ENCODE results near the gene HCFC1R1.
"Not testable (repeated sequence)": the region's sequence is repeated elsewhere in the genome, so short reads cannot be mapped to it uniquely, and the experiment has no call there.

Gene HCFC1R1

DNA sequence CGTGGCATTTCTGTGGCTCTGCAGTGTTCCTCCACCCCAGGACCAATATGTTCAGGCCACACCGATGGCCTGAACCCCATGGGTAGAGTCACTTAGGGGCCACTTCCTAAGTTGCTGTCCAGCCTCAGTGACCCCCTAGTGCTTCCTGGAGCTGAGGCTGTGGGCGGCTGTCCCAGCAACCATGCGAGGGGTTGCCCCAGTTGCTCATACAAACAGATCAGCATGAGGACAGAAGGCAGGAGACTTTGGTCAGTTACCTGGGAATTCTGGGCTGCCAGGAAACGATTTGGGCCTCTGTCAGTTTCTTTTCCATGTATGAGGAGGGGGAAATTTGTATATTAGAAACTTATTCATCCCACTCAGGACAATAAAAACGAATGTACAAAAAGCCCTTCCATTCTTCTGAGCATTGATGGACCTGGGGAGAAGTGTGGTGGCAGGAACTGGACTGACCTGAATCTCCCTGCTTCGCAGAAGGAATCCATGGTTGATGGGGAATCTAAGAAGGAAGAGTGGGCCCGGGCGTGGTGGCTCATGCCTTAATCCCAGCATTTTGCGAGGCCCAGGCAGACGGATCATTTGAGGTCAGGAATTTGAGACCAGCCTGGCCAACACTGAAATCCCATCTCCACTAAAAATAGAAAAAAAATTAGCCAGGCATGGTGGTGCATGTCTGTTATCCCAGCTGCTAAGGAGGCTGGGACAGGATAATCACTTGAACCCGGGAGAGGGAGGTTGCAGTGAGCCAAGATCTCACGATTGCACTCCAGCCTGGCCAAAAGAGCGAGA lies 36.8 kb upstream of the HCFC1R1 start:
- H3K9me3 Mint-ChIP-seq, result no peaks in the 10 kb centered on the region
- no peaks in the 10 kb centered on the region for H3K27me3 Mint-ChIP-seq
- H3K36me3 Mint-ChIP-seq, result peaks cover 0 to 6% of the 10 kb centered on the region in 2 donors
- H3K4me3 Mint-ChIP-seq, result peak overlapping the region; percentile 87 to 97
- no peak overlapping the region for H3K27ac Mint-ChIP-seq
- peaks cover 11 to 16% of the 10 kb centered on the region in 2 donors for H3K4me1 Mint-ChIP-seq
- DNase-seq (no peak), ATAC-seq (replicated peaks) (no peak)

DNA sequence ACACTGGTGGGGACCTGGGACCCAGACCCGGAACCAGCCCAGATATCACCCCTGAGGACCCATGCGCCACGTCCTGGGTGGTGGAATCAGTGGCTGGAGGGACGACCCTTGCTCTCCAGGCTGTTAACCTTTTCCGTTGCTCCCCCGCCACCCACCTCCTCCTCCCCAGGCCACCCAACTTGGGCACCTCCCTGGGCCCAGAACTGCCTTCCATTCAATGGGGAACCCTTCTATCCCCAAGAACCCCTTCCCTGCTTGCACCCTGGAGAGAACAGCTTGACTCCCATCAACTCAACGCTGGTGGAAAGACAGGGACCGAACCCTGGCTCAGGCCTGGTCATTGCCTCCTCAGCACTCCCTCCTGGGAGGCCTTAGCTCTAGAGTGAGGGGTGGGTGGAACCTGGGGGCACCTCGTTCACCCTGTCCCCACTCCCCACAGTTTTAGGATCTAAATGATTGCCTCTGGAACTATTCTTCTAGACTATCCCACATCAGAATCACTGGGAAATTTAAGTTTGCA lies 36.0 kb upstream of the HCFC1R1 start:
- peak overlapping the region; percentile 87 to 97 for H3K4me3 Mint-ChIP-seq
- DNase-seq (no peak), ATAC-seq (replicated peaks) (no peak)
- H3K4me1 Mint-ChIP-seq, result peaks cover 15 to 23% of the 10 kb centered on the region in 2 donors
- H3K36me3 Mint-ChIP-seq, result peaks cover 2 to 13% of the 10 kb centered on the region in 2 donors
- peak overlapping the region; percentile 90 for H3K27ac Mint-ChIP-seq
- no peaks in the 10 kb centered on the region for H3K9me3 Mint-ChIP-seq
- H3K27me3 Mint-ChIP-seq, result no peaks in the 10 kb centered on the region

DNA sequence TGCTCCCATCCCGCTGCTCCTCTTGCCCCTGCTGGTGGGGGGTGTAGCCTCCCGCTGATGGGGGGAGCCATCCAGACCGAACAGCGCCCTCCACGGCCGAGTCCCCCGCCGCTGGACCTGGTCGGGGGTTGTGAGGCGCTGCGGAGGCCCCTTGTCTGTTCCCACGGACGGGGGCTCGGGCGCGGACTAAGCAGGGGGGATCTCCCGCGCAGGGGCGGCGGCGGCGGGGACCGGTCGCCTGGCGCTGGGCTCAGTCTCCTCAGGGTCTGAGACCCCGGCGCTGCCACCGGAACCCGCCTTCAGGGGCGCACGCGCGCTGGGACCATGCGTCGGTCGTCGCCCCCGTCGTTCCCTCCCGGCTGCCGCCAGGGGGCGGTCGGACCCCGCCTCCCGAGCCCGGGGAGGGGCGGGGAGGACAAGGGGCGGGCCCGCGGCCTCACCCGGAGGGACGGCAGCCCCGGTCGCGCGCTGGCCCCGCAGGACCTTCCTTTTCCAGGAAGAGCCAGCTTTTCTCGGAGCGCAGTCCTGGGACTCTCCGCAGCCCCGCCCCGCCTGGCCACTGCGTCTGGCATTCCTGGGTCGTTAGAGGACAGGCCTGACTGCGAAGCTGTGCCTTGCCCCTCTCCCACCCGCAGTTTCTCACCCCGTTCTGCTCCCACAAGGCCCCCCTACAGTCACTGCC lies 35.4 kb upstream of the HCFC1R1 start:
- Mint-ChIP-seq H3K4me1 (peaks cover 19 to 27% of the 10 kb centered on the region in 2 donors), H3K27me3 (no peaks in the 10 kb centered on the region), H3K9me3 (no peaks in the 10 kb centered on the region), H3K27ac (peak overlapping the region; percentile 90), H3K36me3 (peaks cover 5 to 16% of the 10 kb centered on the region in 2 donors), H3K4me3 (peak overlapping the region; percentile 87 to 97)
- DNase-seq (peak; percentile 83), ATAC-seq (replicated peaks) (peak; percentile 90)

DNA sequence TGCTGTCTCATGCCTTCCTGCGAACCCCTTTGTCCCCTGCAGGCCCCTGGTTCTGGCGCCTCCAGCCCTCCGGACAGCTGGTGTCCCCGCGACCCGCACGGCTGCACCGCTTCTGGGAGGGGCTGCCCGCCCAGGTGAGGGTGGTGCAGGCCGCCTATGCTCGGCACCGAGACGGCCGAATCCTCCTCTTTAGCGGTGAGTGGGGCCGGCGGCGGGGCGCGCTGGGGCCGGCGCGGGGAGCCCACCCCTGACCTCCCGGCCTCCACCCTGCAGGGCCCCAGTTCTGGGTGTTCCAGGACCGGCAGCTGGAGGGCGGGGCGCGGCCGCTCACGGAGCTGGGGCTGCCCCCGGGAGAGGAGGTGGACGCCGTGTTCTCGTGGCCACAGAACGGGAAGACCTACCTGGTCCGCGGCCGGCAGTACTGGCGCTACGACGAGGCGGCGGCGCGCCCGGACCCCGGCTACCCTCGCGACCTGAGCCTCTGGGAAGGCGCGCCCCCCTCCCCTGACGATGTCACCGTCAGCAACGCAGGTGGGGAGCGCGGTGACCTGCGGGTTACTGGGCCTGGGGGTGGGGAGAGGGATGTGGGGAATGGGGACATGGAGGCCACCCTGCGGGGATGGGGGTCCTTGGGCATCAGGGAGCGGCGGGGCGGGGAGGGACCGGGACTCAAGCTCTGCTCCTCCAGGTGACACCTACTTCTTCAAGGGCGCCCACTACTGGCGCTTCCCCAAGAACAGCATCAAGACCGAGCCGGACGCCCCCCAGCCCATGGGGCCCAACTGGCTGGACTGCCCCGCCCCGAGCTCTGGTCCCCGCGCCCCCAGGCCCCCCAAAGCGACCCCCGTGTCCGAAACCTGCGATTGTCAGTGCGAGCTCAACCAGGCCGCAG lies 34.6 kb upstream of the HCFC1R1 start:
- H3K27me3 Mint-ChIP-seq, result no peaks in the 10 kb centered on the region
- ATAC-seq (replicated peaks) (peak; percentile 65 to 70), DNase-seq (peak; percentile 20)
- peaks cover 25 to 35% of the 10 kb centered on the region in 2 donors for H3K4me1 Mint-ChIP-seq
- H3K36me3 Mint-ChIP-seq, result peaks cover 11 to 23% of the 10 kb centered on the region in 2 donors
- H3K27ac Mint-ChIP-seq, result peak overlapping the region; percentile 67
- peak overlapping the region; percentile 87 to 97 for H3K4me3 Mint-ChIP-seq
- H3K9me3 Mint-ChIP-seq, result no peaks in the 10 kb centered on the region

DNA sequence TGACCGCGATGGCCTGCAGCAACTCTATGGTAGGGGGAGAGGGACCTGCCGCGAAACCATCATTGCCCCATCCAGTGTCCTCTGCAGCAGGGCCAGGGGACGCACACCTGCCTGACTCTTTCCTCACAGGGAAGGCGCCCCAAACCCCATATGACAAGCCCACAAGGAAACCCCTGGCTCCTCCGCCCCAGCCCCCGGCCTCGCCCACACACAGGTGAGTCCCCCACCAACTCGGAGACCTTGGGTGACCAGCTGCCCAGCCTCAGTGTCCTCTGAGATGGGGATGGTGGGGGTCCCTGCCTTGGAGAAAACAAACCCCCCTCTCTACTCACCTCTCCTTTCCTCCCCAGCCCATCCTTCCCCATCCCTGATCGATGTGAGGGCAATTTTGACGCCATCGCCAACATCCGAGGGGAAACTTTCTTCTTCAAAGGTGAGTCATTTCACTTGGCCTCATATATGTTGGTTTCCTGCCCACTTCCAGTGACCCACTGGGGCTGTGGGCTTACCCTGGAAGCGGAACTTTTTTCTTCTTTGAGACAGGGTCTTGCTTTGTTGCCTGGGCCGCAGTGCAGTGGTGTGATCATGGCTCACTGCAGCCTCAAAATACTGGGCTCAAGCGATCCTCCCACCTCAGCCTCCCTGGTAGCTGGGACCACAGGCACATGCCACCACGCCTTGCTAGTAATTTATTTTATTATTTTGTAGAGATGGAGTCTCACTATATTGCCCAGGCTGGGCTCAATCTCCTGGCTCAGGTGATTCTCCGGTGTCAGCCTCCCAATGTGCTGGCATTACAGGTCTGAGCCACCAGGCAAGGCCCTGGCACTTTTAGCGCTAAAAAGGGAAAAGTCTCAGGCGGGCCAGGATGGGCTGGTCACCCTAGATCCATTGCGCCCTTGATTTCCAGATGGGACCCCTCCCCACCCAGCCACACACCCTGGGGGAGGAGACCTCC lies 33.7 kb upstream of the HCFC1R1 start:
- peaks cover 25 to 36% of the 10 kb centered on the region in 2 donors for H3K4me1 Mint-ChIP-seq
- H3K27me3 Mint-ChIP-seq, result no peaks in the 10 kb centered on the region
- H3K36me3 Mint-ChIP-seq, result peaks cover 11 to 23% of the 10 kb centered on the region in 2 donors
- no peak for DNase-seq
- no peak for ATAC-seq (replicated peaks)
- no peaks in the 10 kb centered on the region for H3K9me3 Mint-ChIP-seq
- no peak overlapping the region for H3K27ac Mint-ChIP-seq
- H3K4me3 Mint-ChIP-seq, result no peak overlapping the region

DNA sequence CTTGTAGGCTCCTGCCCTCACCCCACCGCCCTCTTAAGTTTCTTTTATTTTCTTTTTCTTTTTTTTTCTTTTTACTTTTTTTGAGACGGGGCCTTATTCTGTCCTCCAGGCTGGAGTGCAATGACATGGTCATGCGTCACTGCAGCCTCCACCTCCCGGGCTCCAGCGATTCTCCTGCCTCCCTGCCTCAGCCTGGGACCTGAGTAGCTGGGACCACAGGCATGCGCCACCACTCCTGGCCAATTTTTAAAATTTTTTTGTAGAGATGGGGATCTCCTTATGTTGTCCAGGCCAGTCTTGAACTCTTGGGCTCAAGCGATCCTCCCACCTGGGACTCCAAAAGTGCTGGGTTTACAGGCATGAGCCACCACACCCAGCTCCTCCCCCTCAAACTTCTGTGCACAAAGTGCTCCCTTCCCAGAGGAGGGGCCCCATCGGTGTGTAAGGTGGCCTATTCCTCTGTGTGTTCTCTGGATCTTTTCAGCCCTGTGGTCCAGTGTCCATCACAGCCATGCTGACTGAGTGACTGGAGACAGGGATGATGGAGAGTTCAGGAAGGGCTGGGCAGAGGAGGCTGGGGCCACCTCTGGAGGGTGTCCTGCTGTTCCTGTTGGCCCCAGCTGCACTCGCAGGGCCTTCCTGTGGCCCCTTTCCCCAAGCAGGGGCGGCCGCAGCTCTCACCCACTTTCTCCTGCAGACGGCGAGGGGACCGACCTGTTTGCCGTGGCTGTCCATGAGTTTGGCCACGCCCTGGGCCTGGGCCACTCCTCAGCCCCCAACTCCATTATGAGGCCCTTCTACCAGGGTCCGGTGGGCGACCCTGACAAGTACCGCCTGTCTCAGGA lies 32.8 kb upstream of the HCFC1R1 start:
- Mint-ChIP-seq H3K4me1 (peaks cover 25 to 36% of the 10 kb centered on the region in 2 donors), H3K36me3 (peaks cover 11 to 23% of the 10 kb centered on the region in 2 donors)

DNA sequence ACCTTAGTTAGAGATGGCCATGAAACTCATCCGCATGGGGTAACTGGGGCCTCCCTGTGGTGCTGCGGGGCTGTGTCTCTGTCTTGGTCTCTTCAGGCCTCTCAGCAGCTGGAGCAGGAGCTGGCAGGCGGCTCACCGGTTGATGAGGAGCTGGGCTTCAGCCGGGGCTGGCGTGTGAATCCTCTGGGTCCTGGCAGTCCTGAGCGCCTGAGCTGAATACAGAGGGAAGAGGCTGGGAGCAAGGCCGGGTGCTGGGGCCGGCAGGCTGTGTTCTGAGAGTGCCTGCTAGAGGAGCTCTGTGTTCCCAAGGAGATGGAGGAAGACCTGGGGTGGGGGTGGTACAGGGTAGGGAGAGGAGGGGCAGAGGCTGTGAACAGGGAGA lies 32.0 kb upstream of the HCFC1R1 start:
- DNase-seq; H3K27ac Mint-ChIP-seq; ATAC-seq (replicated peaks); H3K27me3 Mint-ChIP-seq; H3K4me3 Mint-ChIP-seq; H3K9me3 Mint-ChIP-seq: not testable (repeated sequence)
- Mint-ChIP-seq H3K4me1 (peaks cover 25 to 36% of the 10 kb centered on the region in 2 donors), H3K36me3 (peaks cover 11 to 23% of the 10 kb centered on the region in 2 donors)

More for the DNA sequence above, 32.8 kb upstream of the HCFC1R1 start:
- ATAC-seq (replicated peaks) (no peak), DNase-seq (no peak)
- H3K4me3 Mint-ChIP-seq, result no peak overlapping the region
- H3K27me3 Mint-ChIP-seq, result no peaks in the 10 kb centered on the region
- H3K27ac Mint-ChIP-seq, result no peak overlapping the region
- H3K9me3 Mint-ChIP-seq, result no peaks in the 10 kb centered on the region

DNA sequence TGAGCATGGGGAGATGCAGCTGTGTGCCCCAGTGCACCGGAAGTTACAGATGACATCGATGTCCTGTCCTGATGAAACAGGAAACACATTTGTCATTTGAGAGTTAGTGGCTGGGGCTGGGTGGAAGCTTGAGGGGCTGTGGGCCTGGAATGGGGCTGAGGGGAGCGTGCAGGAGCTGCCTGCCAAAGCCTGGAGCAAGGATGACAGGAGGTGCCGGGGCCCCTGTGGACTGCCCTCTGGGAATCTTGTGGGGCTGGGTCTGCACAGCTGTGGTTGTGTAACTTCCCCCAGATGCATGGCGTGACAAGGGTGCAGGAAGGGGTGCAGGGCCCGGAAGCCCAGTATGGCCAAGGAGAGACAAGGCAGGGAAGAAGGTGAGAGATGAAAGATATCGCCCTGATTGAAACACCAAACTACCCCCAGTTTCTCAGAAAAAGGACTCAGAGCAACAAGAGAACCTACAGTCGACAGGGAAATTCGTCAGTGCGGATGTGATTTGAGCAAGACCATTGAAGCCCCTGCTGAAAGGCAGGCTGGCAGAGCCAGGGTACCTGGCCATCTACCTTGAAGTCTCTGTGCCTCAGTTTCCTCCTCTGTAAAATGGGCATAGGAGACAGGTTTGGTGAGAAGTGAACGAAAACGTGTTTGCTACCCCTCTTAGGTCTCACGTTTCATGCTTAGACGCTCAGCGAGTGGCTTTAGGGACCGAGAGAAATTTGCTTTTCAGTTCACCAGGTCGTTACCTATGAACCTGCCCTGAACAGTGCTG lies 31.4 kb upstream of the HCFC1R1 start:
- ATAC-seq (replicated peaks) (no peak), DNase-seq (no peak)
- Mint-ChIP-seq H3K27me3 (peaks cover 0 to 7% of the 10 kb centered on the region in 2 donors), H3K27ac (peak overlapping the region; percentile 53), H3K4me3 (peak overlapping the region in 1 of 2 donors; percentile 1), H3K36me3 (peaks cover 11 to 23% of the 10 kb centered on the region in 2 donors), H3K9me3 (no peaks in the 10 kb centered on the region), H3K4me1 (peaks cover 25 to 36% of the 10 kb centered on the region in 2 donors)

DNA sequence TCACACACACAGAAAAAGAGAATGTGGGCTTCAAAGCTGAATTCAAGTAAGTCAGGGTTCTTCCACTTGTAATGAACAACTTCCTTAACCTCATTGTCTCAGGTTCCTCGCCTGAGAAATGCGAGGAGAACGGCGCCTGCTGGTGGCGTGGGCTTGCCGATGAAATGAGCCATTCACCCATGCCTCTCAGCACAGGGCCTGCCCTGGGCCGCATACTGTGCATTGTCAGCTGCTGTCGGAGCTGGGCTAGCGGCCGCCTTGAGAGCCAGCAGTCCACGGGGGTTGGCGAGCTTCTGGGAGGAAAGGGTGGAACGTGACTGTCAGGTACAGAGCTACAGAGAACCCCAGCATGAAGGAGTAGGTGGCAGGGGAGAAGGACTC lies 29.6 kb upstream of the HCFC1R1 start:
- H3K27me3 Mint-ChIP-seq, result peaks cover 11 to 19% of the 10 kb centered on the region in 2 donors
- peaks cover 11 to 23% of the 10 kb centered on the region in 2 donors for H3K36me3 Mint-ChIP-seq
- peaks cover 22 to 32% of the 10 kb centered on the region in 2 donors for H3K4me1 Mint-ChIP-seq
- H3K9me3 Mint-ChIP-seq; H3K4me3 Mint-ChIP-seq; H3K27ac Mint-ChIP-seq; DNase-seq; ATAC-seq (replicated peaks): not testable (repeated sequence)

DNA sequence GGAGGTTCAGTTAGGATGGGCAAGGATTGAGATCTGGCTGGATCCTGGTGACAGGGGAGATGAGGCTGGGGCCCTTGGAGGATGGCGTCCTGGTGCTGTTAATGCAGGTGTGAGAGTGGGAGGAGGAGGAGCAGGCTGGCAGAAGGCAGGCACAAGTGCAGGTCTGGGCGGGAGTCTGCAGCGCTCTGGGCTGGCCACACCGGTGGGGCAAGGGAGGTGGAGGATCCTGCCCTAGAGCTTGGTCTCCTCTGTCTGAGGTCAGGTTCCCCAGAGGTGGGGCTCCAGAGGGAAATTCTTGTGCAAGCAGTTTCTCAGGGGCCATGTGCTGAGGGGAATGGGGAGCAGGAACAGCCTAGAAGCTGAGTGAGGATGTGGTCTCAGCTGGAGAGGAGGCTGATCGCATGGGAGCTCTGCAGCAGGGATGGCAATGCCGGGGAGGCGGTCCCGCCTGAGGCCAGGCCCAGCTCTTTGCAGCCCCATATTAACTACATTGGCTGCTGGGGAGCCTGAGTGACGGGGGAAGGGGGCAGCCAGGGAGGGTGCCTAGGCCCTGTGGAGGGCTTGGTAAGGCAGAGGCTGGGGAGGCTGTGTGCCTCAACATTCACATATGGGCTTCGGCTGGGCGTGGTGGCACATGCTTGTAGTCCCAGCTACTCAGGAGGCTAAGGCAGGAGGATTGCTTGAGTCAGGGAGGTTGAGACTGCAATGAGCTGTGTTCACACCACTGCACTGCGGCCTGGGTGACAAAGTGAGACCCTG lies 29.0 kb upstream of the HCFC1R1 start:
- peaks cover 11 to 23% of the 10 kb centered on the region in 2 donors for H3K36me3 Mint-ChIP-seq
- H3K27me3 Mint-ChIP-seq, result peaks cover 17 to 23% of the 10 kb centered on the region in 2 donors
- not testable (repeated sequence) for DNase-seq; H3K9me3 Mint-ChIP-seq; ATAC-seq (replicated peaks); H3K4me3 Mint-ChIP-seq; H3K27ac Mint-ChIP-seq
- H3K4me1 Mint-ChIP-seq, result peaks cover 24 to 37% of the 10 kb centered on the region in 2 donors

DNA sequence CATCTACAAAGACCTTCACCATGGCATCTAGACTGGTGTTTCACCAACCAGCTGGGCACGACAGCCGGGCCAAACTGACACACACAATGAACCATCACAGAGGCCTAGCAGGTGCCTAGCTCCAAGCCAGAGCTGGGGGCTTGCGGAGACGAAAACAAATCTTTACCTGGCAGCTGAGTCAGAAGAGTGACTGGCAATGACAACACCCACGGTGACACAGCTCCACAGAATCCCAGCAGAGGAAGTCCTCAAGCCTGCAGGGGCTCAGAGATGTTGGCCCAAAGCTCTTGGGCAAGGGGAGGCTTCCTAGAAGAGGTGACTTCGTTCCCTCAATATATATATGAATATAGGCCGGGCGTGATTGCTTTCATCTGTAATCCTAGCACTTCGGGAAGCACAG lies 27.8 kb upstream of the HCFC1R1 start:
- Mint-ChIP-seq H3K27ac (no peak overlapping the region), H3K36me3 (peaks cover 11 to 20% of the 10 kb centered on the region in 2 donors), H3K27me3 (peaks cover 23 to 27% of the 10 kb centered on the region in 2 donors), H3K4me3 (no peak overlapping the region), H3K4me1 (peaks cover 26 to 38% of the 10 kb centered on the region in 2 donors), H3K9me3 (no peaks in the 10 kb centered on the region)
- DNase-seq (no peak), ATAC-seq (replicated peaks) (no peak)

All from stimulated activated naive B cell treated with anti-CD40 and anti-IgM and Interleukin-4, amounts not matched to agents 10 μg/mL and 1 μg/mL and 100 μg/mL, for 72 hours (primary cell).